Measurements from ENCODE around the gene KIF26A. TPM values are rescaled to one million over a fixed set of nuclear protein-coding genes. Genes with fewer than 3 reads are reported as not detected.

Gene KIF26A
- total and polyA plus RNA-seq, 2 donors (not counting 1 experiment from before 2014, with no cell fraction given): 0.15 TPM; not detected in 1

- H3K27ac ChIP-seq (ENCODE audit: low read length in 2 of 2): no peak overlapping the region
These were observed 77.4 kb downstream of the KIF26A start for GRCh38 chr14:104215706-104216334.

More at GRCh38 chr14:104215706-104216334, 77.4 kb downstream of the KIF26A start:
- Mint-ChIP-seq H3K27me3 (peaks cover 10% of the 10 kb centered on the region), H3K4me3 (no peak overlapping the region), H3K9me3 (ENCODE audit: insufficient read depth) (no peaks in the 10 kb centered on the region), H3K27ac (no peak overlapping the region), H3K4me1 (no peaks in the 10 kb centered on the region)
- 88% methylated on average over 12 of the region's 21 CpGs for WGBS (ENCODE audit: insufficient coverage)
- H3K36me3 ChIP-seq (replicated peaks in 1 of 2; ENCODE audit: control extremely low read depth in 1 of 2, control insufficient read depth in 1 of 2, extremely low read depth in 1 of 2, insufficient read depth in 2 of 2, low read length in 1 of 2): no peaks in the 10 kb centered on the region
- H3K9ac ChIP-seq (ENCODE audit: low read length): no peak overlapping the region
- ATAC-seq (ENCODE audit: low read depth) (no peak), DNase-seq (no peak)
- no peak overlapping the region for H3K4me2 ChIP-seq (replicated peaks; ENCODE audit: low read depth, low read length, poor library complexity, severe bottlenecking)
- POLR2A ChIA-PET: no interaction called here
- peaks cover 0 to 2% (median 0%) of the 10 kb centered on the region in 4 experiments for H3K27me3 ChIP-seq (replicated peaks in 1 of 4; ENCODE audit: control extremely low read depth in 1 of 4, control insufficient read depth in 3 of 4, insufficient read depth in 4 of 4, low read length in 3 of 4)
- no peak for TF ChIP-seq CTCF (IDR thresholded peaks at IDR 0.05)
- TF ChIP-seq EZH2 (IDR thresholded peaks at IDR 0.05; ENCODE audit: borderline replicate concordance, insufficient read depth, low read depth, low read length, poor library complexity, severe bottlenecking): no peak
- peaks cover 0 to 8% (median 0%) of the 10 kb centered on the region in 3 donors for H3K9me3 ChIP-seq (ENCODE audit: control extremely low read depth in 1 of 3, control insufficient read depth in 2 of 3, insufficient read depth in 1 of 3, low read length in 2 of 3)
- H4K20me1 ChIP-seq (ENCODE audit: control insufficient read depth, insufficient read depth, low read length, poor library complexity, severe bottlenecking): no peaks in the 10 kb centered on the region
- CTCF ChIA-PET: no interaction called here
- no peak overlapping the region for H2AFZ ChIP-seq (ENCODE audit: insufficient read depth, low read depth, low read length, poor library complexity, severe bottlenecking)
- no peak overlapping the region for H3K4me3 ChIP-seq (ENCODE audit: control extremely low read depth in 1 of 5, extremely low read depth in 1 of 5, insufficient read depth in 1 of 5, low read depth in 2 of 5, low read length in 4 of 5)
- intact Hi-C loops (cut with micrococcal nuclease): no loop called here
- no peaks in the 10 kb centered on the region for H3K79me2 ChIP-seq (ENCODE audit: control insufficient read depth, insufficient read depth, low read length)
- H3K4me1 ChIP-seq (ENCODE audit: control insufficient read depth in 2 of 2, insufficient read depth in 2 of 2, low read length in 2 of 2): no peaks in the 10 kb centered on the region
